HEK293T (cell line): ENCODE results near the gene SLC25A26.
"Not testable (repeated sequence)": the region's sequence is repeated elsewhere in the genome, so short reads cannot be mapped to it uniquely, and the experiment has no call there.

Experiments used
- FOXK2 ChIP-seq: fragments of 450-650 bp; IDR thresholded peaks from 2 replicates; pipeline ENCODE4 v1.6.1; 2016; ENCODE audit warnings: mild to moderate bottlenecking
- FOXM1 ChIP-seq: fragments of 450-650 bp; IDR thresholded peaks from 2 replicates; pipeline ENCODE4 v1.6.1; 2017; ENCODE audit warnings: mild to moderate bottlenecking, borderline replicate concordance
- L3MBTL2 ChIP-seq: fragments of 450-650 bp; conservative IDR thresholded peaks from 2 replicates; pipeline ENCODE4 v1.6.1; 2016; ENCODE audit warnings: mild to moderate bottlenecking
- SP1 ChIP-seq: fragments of 450-650 bp; IDR thresholded peaks from 2 replicates; pipeline ENCODE4 v1.6.1; 2017
- TARDBP ChIP-seq: fragments of 450-650 bp; IDR thresholded peaks from 2 replicates; pipeline ENCODE4 v1.6.1; 2016
- ZNF384 ChIP-seq: fragments of 450-650 bp; IDR thresholded peaks from 2 replicates; pipeline ENCODE4 v1.6.1; 2016

DNA sequence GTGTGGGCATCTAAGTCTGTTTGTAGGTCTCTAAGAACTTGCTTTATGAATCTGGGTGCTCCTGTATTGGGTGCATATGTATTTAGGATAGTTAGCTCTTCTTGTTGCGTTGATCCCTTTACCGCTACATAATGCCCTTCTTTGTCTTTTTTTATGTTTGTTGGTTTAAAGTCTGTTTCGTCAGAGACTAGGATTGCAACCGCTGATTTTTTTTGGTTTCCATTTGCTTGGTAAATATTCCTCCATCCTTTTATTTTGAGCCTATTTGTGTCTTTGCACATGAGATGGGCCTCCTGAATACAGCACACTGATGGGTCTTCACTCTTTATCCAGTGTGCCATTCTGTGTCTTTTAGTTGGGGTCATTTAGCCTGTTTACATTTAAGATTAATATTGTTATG lies 71.1 kb downstream of the SLC25A26 start:
- not testable (repeated sequence) for TF ChIP-seq L3MBTL2, SP1, TARDBP, FOXK2, ZNF384, FOXM1
